HL-60 (cell line): ENCODE results near the gene GFI1.
A peak's percentile ranks its signal among the peaks of the same experiment; 100 is the strongest.

Experiments used
- DNase-seq, 2 experiments: peaks; one replicate each; pipeline ENCODE4 v3.0.0-alpha.2; 2010 to 2020; ENCODE audit warnings: low read depth in 1 of 2, low spot score in 1 of 2
- H3K27ac ChIP-seq: fragments of 250-450 bp; sonication (Bioruptor Pico); replicated peaks from 2 replicates; pipeline ENCODE4 v1.5.1; 2020; ENCODE audit warnings: mild to moderate bottlenecking, moderate library complexity
- H3K27me3 ChIP-seq: fragments of 250-450 bp; sonication (Bioruptor Pico); 2 replicates; pipeline ENCODE4 v1.5.1; 2021; ENCODE audit warnings: mild to moderate bottlenecking, moderate library complexity; ENCODE audit not compliant: insufficient read depth, poor library complexity, severe bottlenecking
- H3K4me3 ChIP-seq: replicated peaks from 2 replicates; pipeline ENCODE4 v1.5.1; 2011; ENCODE audit warnings: mild to moderate bottlenecking, control low read depth, low read length; ENCODE audit not compliant: insufficient read depth
- CTCF ChIP-seq: IDR thresholded peaks from one replicate; pipeline ENCODE4 v1.5.1; 2011; ENCODE audit warnings: low read length, control low read depth, inconsistent platforms; ENCODE audit not compliant: insufficient read depth
- GABPA ChIP-seq: IDR thresholded peaks from 2 replicates; pipeline ENCODE4 v1.6.1; 2012; ENCODE audit warnings: low read depth
- POLR2AphosphoS5 ChIP-seq: IDR thresholded peaks from 2 replicates; pipeline ENCODE4 v1.6.1; 2012; ENCODE audit warnings: low read depth
- REST ChIP-seq: IDR thresholded peaks from 2 replicates; pipeline ENCODE4 v1.6.1; 2012; ENCODE audit warnings: low read depth; ENCODE audit not compliant: insufficient replicate concordance
- SPI1 ChIP-seq: IDR thresholded peaks from 2 replicates; pipeline ENCODE4 v1.6.1; 2012; ENCODE audit warnings: low read depth, mild to moderate bottlenecking, borderline replicate concordance

Gene GFI1

GRCh38 chr1:92480200-92480812 lies 6.4 kb downstream of the GFI1 start:
- H3K27ac ChIP-seq: peak overlapping the region; percentile 99

GRCh38 chr1:92479587-92479986 lies 7.1 kb downstream of the GFI1 start:
- no peaks in the 10 kb centered on the region for H3K27me3 ChIP-seq
- H3K27ac ChIP-seq: peak overlapping the region; percentile 99
- DNase-seq: peak in 1 of 2 experiments; percentile 51
- peak overlapping the region; percentile 73 for H3K4me3 ChIP-seq
- TF ChIP-seq POLR2AphosphoS5 (no peak), REST (no peak), SPI1 (no peak), CTCF (no peak)

More at GRCh38 chr1:92480200-92480812, 6.4 kb downstream of the GFI1 start:
- H3K27me3 ChIP-seq: no peaks in the 10 kb centered on the region
- no peak for DNase-seq
- peak; percentile 6 for TF ChIP-seq REST
- no peak for TF ChIP-seq CTCF
- peak overlapping the region; percentile 73 for H3K4me3 ChIP-seq

GRCh38 chr1:92478393-92478792 lies 8.3 kb downstream of the GFI1 start:
- no peak for TF ChIP-seq REST
- TF ChIP-seq POLR2AphosphoS5: peak; percentile 50; the same call in 1 of the 2 replicates
- peak in 1 of 2 experiments; percentile 51 for DNase-seq
- H3K27me3 ChIP-seq: no peaks in the 10 kb centered on the region

GRCh38 chr1:92476071-92476631 lies 10.6 kb downstream of the GFI1 start:
- TF ChIP-seq GABPA (peak; percentile 57; the same call in 1 of the 2 replicates), REST (peak; percentile 23), SPI1 (peak; percentile 18; the same call in 1 of the 2 replicates), CTCF (no peak), POLR2AphosphoS5 (peak; percentile 99)
- Histone ChIP-seq H3K27ac (peak overlapping the region; percentile 99), H3K27me3 (no peaks in the 10 kb centered on the region), H3K4me3 (peak overlapping the region; percentile 10; the same call in 1 of the 2 replicates)
- DNase-seq: peak; percentile 91 to 95

More at GRCh38 chr1:92478393-92478792, 8.3 kb downstream of the GFI1 start:
- Histone ChIP-seq H3K27ac (peak overlapping the region; percentile 99), H3K4me3 (peak overlapping the region; percentile 73)
